HG03460 (cell line): Measurements from ENCODE around the gene GRIPAP1.
A peak's percentile ranks its signal among the peaks of the same experiment; 100 is the strongest.

ENCODE experiments used
- ATAC-seq: cut with Tn5 transposase; IDR thresholded peaks from one replicate; pipeline ENCODE4 v1.9.1; 2021; ENCODE audit not compliant: unreplicated experiment

The GRIPAP1 gene

GRCh38 chrX:48961585-48962091 is 40.4 kb downstream of the GRIPAP1 start:
- no peak for ATAC-seq

- ATAC-seq: no peak
These were observed 41.8 kb downstream of the GRIPAP1 start for GRCh38 chrX:48960291-48960690.

GRCh38 chrX:48958635-48959094 is 43.4 kb downstream of the GRIPAP1 start:
- no peak for ATAC-seq

- peak; percentile 82 for ATAC-seq
These were observed 44.0 kb downstream of the GRIPAP1 start for GRCh38 chrX:48957827-48958634.

GRCh38 chrX:48957477-48957826 is 44.6 kb downstream of the GRIPAP1 start, which contains the start of gene OTUD5:
OTUD5 (minus strand) TSS chrX:48957607; CDS start chrX:48957570, 37 bp downstream.
- peak; percentile 33 for ATAC-seq

DNA sequence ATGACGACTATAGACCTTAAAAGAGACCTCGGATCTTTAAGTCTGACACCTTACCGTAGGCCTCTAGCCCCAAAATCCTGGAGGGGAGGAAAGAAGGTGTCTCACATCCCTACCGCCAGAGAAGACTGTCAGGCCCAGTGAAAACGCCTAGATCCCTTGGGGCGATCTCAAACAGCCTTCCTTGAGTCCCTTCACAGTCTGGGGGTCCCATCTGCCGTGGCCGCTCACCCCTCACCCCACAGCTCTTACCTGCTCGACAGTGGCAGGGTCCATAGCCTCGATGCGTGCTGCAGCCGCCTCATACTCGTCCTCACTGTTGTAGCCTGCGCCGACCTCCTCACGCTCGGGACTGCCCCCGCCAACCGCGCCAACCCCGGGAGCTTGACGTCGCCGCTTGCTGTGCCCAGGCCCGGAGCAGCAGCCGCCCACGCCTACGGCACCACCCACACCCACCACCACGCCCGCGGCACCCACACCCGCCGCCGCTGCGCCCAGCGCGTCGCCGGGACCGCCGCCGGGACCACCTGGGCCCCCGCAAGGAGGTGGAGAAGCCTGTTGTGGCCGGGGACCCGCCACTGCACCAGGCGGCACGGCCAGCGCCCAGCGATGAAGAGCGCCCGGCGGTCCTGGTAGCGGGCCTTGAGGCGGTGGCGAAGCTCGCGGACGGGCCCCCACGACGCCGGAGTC is 45.2 kb downstream of the GRIPAP1 start:
- no peak for ATAC-seq

DNA sequence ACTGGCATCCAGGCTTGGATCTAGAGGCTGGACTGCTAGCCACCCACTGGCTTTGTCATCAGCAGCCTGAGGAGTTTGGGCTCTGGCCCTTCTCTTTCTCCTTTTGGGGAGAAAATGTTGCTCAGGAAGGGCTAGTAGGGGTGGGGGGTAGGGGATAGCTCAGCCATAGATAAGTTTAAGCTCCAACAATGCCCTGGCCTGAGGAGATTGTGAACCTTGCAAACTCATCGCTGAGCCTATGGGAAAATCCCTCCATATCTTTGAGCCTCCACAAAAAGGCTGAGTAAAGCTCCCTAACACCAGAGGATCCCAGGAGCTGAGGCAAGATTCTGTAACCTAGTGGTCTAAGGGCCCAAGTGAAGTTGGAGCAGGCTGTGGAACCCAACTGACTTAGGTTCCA is 53.5 kb downstream of the GRIPAP1 start:
- no peak for ATAC-seq

DNA sequence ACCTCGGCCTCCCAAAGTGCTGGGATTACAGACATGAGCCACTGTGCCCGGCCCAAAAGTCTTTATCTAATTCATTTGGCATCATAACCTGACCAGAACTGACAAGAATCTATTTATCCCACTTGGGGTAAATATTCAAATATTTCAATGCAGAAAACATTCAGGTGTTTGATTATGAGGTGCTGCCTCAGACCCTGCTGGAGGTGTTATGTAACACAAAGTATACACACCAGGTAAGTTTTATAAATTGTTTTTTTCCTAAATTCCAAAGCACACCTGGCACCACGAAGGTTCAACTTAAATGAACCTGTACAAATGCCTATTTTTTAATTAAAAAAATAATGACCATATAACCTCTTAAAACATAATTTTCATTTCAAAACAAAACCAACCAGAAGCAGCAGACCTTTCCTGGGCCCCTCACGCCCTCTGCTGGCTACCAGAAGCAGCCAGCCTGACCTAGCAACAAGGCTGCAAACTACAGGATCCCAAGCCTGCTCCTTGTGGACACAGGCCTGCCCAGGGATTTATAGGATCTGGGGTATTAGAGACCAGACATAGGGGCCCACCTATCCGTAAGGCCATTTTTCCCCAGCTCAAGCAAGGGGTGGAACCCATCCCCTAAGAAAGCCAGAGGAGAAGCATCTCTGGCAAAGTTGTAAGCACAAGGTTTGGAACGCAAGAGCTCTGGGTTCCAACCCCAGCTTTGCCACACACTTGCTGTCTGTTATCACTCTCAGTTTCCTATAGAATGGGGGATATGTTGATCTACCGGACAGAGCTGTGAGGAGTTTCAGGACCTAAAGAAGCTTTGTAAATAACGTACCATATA is 56.3 kb downstream of the GRIPAP1 start:
- ATAC-seq: no peak

DNA sequence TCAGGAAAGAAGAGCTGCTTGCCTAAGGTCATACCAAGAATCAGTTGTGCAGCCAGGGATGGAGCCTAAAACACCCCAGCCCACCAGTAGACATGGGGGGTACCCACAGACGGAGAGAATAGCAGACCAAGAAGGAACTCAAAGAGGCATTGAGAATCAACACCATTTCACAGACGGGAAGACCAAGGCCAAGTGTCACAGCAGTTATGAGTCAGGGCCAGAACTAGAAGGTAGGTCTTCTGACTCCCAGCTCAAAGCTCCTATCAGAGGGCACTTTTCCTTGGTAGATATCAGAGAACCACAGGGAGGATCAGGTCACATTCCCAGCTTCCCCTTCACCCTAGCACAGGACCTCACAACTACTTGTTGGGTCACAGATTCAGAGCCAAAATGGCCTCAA is 59.2 kb downstream of the GRIPAP1 start:
- ATAC-seq: no peak

DNA sequence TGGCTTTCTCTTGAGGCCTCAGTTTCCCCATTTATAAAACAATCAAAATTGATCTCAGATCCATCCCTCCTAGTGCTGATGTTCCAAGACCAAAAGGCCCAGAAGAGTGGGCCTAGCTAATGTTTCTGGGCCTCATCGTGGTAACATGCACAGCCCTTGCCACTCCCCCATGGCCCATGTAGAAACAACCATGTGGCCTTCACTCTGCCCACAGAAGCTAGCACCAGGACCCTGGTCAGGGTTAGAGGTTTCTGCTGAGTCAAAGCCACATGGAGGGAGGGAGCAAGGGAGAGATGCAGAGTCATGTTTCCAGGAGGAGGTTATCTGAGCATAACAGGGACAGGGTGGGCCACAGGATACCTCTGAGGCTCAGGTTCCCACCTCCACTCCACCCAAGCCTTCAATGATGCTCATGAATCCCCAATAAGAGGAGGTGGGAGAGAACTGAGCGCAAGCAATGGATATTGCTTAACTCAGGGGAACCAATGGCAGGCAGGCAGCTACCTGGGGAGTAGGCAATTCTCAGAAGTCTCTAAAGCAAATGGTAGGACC is 61.6 kb downstream of the GRIPAP1 start:
- no peak for ATAC-seq

DNA sequence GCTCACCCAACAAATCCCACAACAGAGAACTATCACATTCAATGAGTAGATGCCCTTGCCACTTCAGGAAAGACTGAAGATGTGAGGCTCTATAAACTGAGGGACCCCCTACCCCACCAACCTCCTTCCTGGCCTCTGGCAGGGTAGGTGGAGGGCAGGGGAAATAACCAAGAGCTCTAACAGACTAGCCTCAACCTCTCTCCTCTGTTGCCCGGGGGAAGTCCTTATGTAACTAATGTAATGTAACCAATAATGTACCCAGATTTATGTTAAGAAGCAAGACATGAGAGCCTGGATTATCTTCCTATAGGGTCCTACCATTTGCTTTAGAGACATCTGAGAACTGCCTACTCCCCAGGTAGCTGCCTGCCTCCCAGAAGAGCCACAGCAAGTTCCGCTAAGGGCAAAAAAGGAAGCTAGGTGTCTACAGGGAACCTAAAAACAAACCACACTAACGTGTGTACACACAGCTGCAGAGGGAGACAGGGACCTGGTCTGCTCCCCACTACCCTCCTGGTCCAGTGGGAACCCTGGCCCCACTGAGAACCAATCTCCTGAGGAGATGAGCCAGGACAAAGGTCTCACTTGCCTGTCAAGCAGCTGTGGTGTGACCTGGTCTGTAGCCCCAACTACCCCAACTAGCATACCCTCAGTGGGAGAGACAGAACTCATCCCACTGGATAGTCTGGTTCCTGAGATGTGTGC is 62.4 kb downstream of the GRIPAP1 start:
- no peak for ATAC-seq

DNA sequence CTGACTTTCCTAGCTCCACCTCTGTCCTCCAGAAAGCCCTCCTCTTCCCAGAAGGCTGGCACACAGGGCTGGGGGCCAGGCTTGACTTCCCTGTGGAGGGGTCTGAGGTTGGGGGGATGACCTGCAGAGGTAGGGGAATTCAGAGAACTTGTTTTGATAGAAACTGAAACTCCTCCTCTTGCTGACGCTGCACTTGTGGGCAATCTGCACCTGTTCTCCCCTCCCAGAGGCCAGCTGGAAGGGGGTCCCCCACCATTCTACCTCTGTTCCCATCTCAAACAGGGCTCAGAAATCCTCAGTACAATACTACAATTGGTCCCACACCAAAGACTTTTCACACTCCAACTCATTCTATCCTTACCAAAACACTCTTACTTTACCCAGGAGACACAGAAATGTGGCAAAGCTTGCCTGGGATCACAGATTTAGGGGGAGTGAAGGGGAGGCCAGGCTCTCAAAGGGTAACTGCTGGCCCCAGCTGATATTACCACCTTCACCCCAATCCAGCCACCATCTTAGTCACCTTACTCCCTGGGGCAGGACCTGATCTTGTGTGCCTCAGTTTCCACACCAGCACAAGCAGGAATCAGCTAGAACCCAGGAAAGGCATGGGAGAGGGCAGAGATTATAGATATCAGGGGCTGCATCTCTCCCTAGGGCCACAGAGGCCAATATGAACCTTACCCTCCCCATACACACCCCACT is 63.2 kb downstream of the GRIPAP1 start:
- peak; percentile 45 for ATAC-seq

DNA sequence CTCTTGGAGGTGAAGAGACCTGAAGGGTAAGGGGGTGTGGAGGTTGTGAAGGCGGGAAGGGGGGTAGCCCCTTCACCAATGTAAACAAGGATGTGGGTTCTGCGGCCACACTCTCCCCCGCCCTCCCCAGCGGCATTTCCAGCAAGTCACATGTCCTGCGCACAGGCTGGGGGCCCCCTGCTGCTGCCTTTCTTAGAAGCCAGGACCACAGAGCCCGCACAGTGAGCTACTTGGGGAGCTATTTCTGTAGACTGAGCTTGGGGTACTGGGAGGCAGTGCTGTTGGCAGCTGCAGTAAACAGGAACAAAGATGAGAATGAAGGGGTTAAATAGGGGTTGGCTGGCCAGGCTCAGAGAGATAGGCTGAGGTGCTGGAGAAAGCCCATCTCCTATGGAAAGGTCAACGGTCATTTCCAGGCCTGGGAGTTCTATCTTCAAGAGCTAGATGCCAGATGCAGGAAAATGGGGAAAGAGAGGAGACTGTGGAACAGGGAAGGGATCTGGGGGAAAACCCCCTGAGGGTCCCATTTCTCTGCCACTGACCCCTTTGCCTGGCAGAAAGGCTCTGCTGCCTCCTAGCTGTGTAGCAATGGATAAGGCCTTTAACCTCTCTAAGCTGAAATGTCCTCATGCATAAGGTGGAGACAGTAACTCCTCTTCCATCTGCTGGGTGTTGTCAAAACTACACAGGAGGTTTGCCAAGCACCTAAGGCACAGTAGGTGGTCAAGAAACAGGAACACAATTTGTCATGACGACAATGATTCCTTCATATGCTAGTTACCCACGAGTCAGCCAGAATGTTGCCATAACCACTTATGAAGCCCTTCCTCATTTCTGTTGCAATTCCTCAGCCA is 64.8 kb downstream of the GRIPAP1 start:
- peak; percentile 61 for ATAC-seq

GRCh38 chrX:48936429-48937053 is 65.5 kb downstream of the GRIPAP1 start:
- ATAC-seq: peak; percentile 3

DNA sequence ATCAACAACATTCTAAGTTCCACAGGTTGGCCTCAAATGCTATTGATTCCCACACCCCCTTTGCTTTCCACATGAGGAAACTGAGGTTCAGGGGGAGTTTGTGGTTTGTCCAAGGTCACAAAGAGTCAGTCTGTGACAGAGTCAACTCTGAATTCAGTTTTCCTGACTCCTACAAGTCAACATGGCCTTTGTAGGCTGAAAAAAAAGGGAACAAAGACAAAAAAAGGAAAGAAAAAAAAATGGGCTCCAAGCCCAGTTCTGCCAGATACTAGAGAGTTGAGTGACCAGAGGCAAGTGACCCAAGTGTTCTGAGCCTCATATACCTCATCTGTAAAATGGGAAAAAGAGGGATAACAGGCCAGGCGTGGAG is 66.8 kb downstream of the GRIPAP1 start:
- no peak for ATAC-seq

- ATAC-seq: no peak
These were observed 67.3 kb downstream of the GRIPAP1 start for GRCh38 chrX:48934581-48935300.

DNA sequence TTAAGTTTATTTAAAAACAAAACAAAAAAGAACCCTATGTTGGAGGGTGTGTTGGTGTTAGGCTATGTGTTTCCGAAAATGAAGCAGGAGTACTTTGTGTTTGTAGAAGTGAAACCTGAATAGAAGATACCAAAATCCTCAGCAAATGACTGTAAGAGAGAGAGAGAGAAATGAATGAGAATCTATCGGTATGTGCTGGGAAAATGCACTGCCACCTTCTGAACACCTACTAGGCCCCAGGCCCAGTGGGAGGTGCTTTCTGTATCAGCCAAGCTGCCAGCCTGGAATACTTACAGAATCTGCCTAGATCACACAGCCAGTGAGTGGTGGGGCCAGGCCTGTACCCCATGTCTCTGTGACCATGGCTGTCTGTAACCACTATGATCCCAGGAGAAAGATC is 68.3 kb downstream of the GRIPAP1 start:
- no peak for ATAC-seq
